Measurements from ENCODE around the gene LINC00237.

- TF ChIP-seq ZNF384 (IDR thresholded peaks at IDR 0.05) (no peak), FOXA1 (IDR thresholded peaks at IDR 0.05) (no peak), SUZ12 (IDR thresholded peaks at IDR 0.05) (no peak), FOXM1 (IDR thresholded peaks at IDR 0.05; ENCODE audit: borderline replicate concordance) (no peak), HDGF (IDR thresholded peaks at IDR 0.05; ENCODE audit: borderline replicate concordance) (no peak), ELF4 (IDR thresholded peaks at IDR 0.05) (no peak), BHLHE40 (IDR thresholded peaks at IDR 0.05; ENCODE audit: borderline replicate concordance) (no peak), SP1 (IDR thresholded peaks at IDR 0.05) (no peak), L3MBTL2 (conservative IDR thresholded peaks at IDR 0.05) (no peak), ARNT (IDR thresholded peaks at IDR 0.05) (no peak), FOXK2 (IDR thresholded peaks at IDR 0.05) (no peak), PKNOX1 (IDR thresholded peaks at IDR 0.05) (no peak)
Measured at GRCh38 chr20:21118138-21118537, 12.0 kb upstream of the LINC00237 start.

All from HEK293T (cell line).